MCF 10A (cell line): ENCODE data around the gene AKR1D1. TPM values are rescaled to one million over a fixed set of nuclear protein-coding genes. Genes with fewer than 3 reads are reported as not detected.
"Not testable (repeated sequence)": the region's sequence is repeated elsewhere in the genome, so short reads cannot be mapped to it uniquely, and the experiment has no call there.

Source experiments
- BruUV-seq: library from RNA; stranded (reverse); fragments of 400-500 nt; replicated peaks from 2 replicates; lab custom pipeline; 2021; lab: Mats Ljungman, UMichigan
- CTCF ChIA-PET: fragments of 300-600 bp; sonication (Branson Sonifier 250); formaldehyde crosslinking; extraction: SDS; loops from one replicate; lab custom pipeline; 2021; ENCODE audit warnings: antibody characterized with exemption, inconsistent platforms; lab: Yijun Ruan, JAX
- POLR2A ChIA-PET: fragments of 300-600, 350-650 bp; sonication (Branson Sonifier 250); formaldehyde crosslinking; extraction: SDS; loops from one replicate; lab custom pipeline; 2020; ENCODE audit warnings: antibody characterized with exemption, inconsistent platforms; lab: Yijun Ruan, JAX
- DNase-seq: peaks from one replicate; pipeline ENCODE4 v3.0.0-alpha.2; 2018; ENCODE audit not compliant: unreplicated experiment
- H3K27ac Mint-ChIP-seq: one replicate; pipeline ENCODE4 v1.8.0; 2022; ENCODE audit warnings: mild to moderate bottlenecking, low read depth, mixed read lengths; ENCODE audit not compliant: unreplicated experiment
- H3K27me3 Mint-ChIP-seq: one replicate; pipeline ENCODE4 v1.8.0; 2022; ENCODE audit warnings: mixed read lengths; ENCODE audit not compliant: insufficient read depth, unreplicated experiment
- H3K36me3 Mint-ChIP-seq: one replicate; pipeline ENCODE4 v1.8.0; 2022; ENCODE audit warnings: mild to moderate bottlenecking, moderate library complexity, mixed read lengths; ENCODE audit not compliant: insufficient read depth, unreplicated experiment
- H3K4me1 Mint-ChIP-seq: one replicate; pipeline ENCODE4 v1.8.0; 2022; ENCODE audit warnings: mixed read lengths; ENCODE audit not compliant: insufficient read depth, unreplicated experiment
- H3K4me3 Mint-ChIP-seq: one replicate; pipeline ENCODE4 v1.8.0; 2022; ENCODE audit warnings: mild to moderate bottlenecking, moderate library complexity, mixed read lengths; ENCODE audit not compliant: unreplicated experiment
- H3K9me3 Mint-ChIP-seq: one replicate; pipeline ENCODE4 v1.8.0; 2022; ENCODE audit warnings: mixed read lengths; ENCODE audit not compliant: unreplicated experiment
- intact Hi-C: fragments of 100-400 bp; cut with micrococcal nuclease; formaldehyde crosslinking; loops from 2 replicates; pipeline ENCODE4 v1.14.1; 2022
- total RNA-seq: library from RNA; stranded (reverse); gene quantifications from 2 replicates; pipeline ENCODE4 v1.2.3, GENCODE V29; 2022
- TF ChIP-seq, protein P1 (sequence below): fragments of 200-600 bp; IDR thresholded peaks from one replicate; pipeline ENCODE4 v1.8.0; 2022; ENCODE audit warnings: antibody characterized with exemption, mild to moderate bottlenecking; ENCODE audit not compliant: unreplicated experiment

The AKR1D1 gene
- total RNA-seq, 1 experiment from 2014 or later: not detected

DNA sequence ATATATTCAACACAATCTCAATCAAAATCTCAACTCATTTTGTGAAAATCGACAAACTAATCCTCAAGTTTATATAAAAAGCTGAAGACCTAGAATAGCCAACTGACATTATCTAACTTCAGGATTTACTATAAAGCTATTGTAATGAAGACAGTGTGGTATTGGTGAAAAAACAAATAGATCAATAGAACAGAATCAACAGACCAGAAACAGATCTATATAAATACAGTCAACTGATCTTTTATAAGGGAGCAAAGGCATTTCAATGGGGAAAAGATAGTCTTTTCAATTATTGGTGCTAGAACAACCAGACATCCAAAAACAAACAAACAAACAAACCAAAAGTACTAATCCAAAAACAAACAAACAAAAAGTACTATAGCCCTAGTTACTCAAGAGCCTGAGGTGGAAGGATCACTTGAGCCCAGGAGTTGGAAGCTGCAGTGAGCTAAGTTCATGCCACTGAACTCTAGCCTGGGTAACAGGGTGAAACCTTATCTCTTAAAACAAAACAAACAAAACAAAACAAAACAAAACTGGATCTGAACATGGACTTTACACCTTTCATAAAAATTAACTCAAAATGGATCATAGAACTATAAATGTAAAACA, 26.6 kb upstream of the AKR1D1 start:
- intact Hi-C loops: no loop called here
- no peak overlapping the region for H3K27ac Mint-ChIP-seq
- DNase-seq: no peak
- POLR2A ChIA-PET: interaction anchor here (0.6 to 0.9 kb wide), 3 partner anchors 19 to 1040 kb away, joined by 3 to 4 read pairs (median 3); no protein-coding TSS in a partner anchor
- CTCF ChIA-PET: no interaction called here
- peaks cover 9% of the 10 kb centered on the region for H3K9me3 Mint-ChIP-seq
- TF ChIP-seq, protein P1, sequence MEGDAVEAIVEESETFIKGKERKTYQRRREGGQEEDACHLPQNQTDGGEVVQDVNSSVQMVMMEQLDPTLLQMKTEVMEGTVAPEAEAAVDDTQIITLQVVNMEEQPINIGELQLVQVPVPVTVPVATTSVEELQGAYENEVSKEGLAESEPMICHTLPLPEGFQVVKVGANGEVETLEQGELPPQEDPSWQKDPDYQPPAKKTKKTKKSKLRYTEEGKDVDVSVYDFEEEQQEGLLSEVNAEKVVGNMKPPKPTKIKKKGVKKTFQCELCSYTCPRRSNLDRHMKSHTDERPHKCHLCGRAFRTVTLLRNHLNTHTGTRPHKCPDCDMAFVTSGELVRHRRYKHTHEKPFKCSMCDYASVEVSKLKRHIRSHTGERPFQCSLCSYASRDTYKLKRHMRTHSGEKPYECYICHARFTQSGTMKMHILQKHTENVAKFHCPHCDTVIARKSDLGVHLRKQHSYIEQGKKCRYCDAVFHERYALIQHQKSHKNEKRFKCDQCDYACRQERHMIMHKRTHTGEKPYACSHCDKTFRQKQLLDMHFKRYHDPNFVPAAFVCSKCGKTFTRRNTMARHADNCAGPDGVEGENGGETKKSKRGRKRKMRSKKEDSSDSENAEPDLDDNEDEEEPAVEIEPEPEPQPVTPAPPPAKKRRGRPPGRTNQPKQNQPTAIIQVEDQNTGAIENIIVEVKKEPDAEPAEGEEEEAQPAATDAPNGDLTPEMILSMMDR: no peak
- no TSS peak for BruUV-seq
- no peaks in the 10 kb centered on the region for H3K27me3 Mint-ChIP-seq
- no peak overlapping the region for H3K4me3 Mint-ChIP-seq
- no peaks in the 10 kb centered on the region for H3K4me1 Mint-ChIP-seq
- H3K36me3 Mint-ChIP-seq: no peaks in the 10 kb centered on the region

DNA sequence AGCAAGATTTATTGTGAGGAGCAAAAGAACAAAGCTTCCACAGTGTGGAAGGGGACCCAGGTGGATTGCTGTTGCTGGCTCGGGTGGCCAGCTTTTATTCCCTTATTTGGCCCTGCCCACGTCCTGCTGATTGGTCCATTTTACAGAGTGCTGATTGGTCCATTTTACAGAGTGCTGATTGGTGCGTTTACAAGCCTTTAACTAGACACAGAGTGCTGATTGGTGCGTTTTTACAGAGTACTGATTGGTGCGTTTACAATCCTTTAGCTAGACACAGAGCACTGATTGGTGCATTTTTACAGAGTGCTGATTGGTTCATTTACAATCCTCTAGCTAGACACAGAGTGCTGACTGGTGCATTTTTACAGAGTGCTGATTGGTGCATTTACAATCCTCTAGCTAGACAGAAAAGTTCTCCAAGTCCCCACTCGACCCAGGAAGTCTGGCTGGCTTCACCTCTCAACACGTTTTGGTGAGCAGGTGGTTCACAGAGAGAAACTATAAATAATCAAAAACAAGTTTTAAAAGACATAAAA, 24.5 kb upstream of the AKR1D1 start:
- H3K4me1 Mint-ChIP-seq, H3K36me3 Mint-ChIP-seq, CTCF ChIA-PET, H3K9me3 Mint-ChIP-seq, intact Hi-C loops, H3K27me3 Mint-ChIP-seq, BruUV-seq, H3K4me3 Mint-ChIP-seq, H3K27ac Mint-ChIP-seq, DNase-seq: not testable (repeated sequence)
- POLR2A ChIA-PET: interaction anchor here (0.6 kb wide), 1 partner anchor 1363 kb away, joined by 3 read pairs; no protein-coding TSS in a partner anchor

DNA sequence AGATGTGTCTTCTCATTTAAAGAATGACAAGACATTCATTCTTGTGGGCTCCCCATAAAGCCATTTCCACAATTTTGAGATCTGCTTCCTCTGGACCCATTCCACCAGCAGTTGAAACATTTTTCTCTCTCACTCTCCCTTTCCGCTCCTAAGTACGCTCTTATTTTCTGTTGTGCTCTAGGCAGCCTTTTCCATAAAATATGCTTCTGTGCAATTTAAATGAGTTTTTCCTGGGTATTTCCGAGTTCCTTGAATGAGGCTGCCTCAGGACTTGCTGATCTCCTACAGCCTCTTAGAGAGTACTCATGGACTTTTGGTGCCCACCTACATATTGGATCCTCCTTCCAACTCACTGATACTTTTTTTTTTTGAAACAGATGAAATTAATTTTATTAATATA, 23.6 kb upstream of the AKR1D1 start:
- H3K4me1 Mint-ChIP-seq: no peaks in the 10 kb centered on the region
- no peak for DNase-seq
- no peak overlapping the region for H3K4me3 Mint-ChIP-seq
- H3K36me3 Mint-ChIP-seq: no peaks in the 10 kb centered on the region
- H3K27ac Mint-ChIP-seq: no peak overlapping the region
- TF ChIP-seq, protein P1: no peak
- intact Hi-C loops: no loop called here
- ChIA-PET POLR2A (no interaction called here), CTCF (no interaction called here)
- H3K27me3 Mint-ChIP-seq: no peaks in the 10 kb centered on the region
- BruUV-seq: no TSS peak
- peaks cover 9% of the 10 kb centered on the region for H3K9me3 Mint-ChIP-seq

DNA sequence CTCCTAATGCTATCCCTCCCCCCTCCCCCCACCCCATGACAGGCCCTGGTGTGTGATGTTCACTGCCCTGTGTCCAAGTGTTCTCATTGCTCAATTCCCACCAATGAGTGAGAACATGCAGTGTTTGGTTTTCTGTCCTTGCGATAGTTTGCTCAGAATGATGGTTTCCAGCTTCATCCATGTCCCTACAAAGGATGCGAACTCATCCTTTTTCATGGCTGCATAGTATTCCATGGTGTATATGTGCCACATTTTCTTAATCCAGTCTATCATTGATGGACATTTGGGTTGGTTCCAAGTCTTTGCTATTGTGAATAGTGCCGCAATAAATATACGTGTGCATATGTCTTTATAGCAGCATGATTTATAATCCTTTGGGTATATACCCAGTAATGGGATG, 20.6 kb upstream of the AKR1D1 start:
- H3K27ac Mint-ChIP-seq, CTCF ChIA-PET, H3K4me1 Mint-ChIP-seq, H3K27me3 Mint-ChIP-seq, intact Hi-C loops, POLR2A ChIA-PET, H3K36me3 Mint-ChIP-seq, H3K9me3 Mint-ChIP-seq, DNase-seq, H3K4me3 Mint-ChIP-seq, BruUV-seq: not testable (repeated sequence)

DNA sequence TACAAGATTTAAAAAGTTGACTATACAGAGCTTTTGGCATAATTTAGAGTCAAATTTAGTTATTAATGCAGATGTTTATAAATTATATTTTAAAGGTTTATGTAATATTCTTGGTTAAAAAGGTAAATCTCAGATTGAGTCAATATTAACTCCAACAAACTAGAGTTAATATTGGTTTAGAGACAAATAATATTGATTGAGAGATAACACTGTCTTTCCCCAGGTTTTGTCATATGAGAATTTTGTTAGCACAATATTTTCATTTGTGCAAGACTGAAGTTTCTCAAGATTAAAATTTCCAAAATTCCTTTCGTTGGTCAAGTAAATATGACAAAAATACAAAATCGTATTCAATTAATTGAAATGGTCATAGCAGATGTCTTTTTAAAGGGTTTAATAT, 12.9 kb upstream of the AKR1D1 start:
- TF ChIP-seq, protein P1: no peak
- DNase-seq: no peak
- CTCF ChIA-PET: interaction anchor here (0.5 to 0.6 kb wide), 3 partner anchors 29 to 385 kb away, joined by 3 read pairs; no protein-coding TSS in a partner anchor
- no peaks in the 10 kb centered on the region for H3K27me3 Mint-ChIP-seq
- H3K27ac Mint-ChIP-seq: no peak overlapping the region
- H3K4me1 Mint-ChIP-seq: no peaks in the 10 kb centered on the region
- H3K36me3 Mint-ChIP-seq: peaks cover 7% of the 10 kb centered on the region
- BruUV-seq: no TSS peak
- POLR2A ChIA-PET: no interaction called here
- no peaks in the 10 kb centered on the region for H3K9me3 Mint-ChIP-seq
- H3K4me3 Mint-ChIP-seq: no peak overlapping the region
- intact Hi-C loops: no loop called here
